Measurements from ENCODE around the gene PPP1R9A. TPM values are rescaled to one million over a fixed set of nuclear protein-coding genes. Genes with fewer than 3 reads are reported as not detected.

PPP1R9A gene
- total RNA-seq, 2 donors from 2014 or later, result 22.5 to 27.7 TPM

DNA sequence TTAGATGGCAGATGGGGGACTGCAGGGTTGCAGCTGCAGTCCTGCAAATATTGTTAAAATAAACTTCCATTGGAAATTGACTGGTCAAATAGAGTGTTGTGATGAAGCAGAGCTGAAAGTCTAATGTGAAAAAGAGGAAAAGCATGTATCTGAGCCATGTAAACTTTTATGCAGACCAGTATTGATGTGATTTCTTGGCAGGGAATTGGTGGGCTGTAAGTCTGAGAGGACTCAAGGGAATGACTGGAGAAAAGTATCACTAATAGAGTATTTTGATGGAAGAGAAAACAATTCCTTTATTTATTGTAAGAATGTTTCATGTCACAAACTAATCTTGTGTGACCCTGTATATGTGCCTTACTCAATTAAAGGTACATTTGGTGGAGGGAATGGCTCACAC is 155.5 kb downstream of the PPP1R9A start:
- ATAC-seq (no peak), DNase-seq (no peak)
- intact Hi-C loops (cut with DNase I), result no loop called here

DNA sequence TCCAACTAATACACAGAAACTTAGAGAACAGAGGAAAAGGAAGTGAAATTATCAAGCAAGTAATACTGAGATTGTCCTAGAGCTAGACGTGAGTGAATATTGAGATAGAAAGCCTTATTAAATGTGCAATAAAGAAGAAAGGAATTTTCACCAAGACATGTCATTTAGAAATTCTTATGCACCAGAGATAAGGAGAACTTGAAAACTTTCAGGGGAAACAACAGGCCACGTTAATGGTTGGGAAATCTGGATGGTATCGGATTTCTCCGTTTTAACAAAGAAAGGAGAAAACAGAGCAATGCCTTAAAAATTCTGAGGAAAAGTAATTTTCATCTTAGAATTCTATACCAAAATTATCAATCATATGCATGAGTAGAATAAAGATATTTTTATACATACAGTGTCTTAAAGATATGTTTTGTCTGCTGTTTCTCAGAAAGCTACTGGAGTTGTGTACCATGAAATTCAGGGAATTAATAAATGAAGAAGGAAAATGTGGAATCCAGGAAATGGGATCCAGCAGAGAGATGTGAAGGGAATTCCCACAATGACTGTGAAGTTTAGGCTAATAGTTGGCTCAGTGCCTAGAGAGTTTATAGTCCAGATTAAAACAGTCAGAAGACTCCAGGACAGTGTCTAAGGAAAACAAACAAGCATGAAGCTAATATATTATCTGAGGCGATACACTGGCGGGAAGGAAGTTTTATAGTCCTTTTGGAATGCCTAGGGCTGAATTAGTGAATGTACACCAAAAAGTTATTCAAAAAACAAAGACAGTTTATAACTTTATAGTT is 159.5 kb downstream of the PPP1R9A start:
- no peak for DNase-seq

GRCh38 chr7:95088536-95089215 is 181.3 kb downstream of the PPP1R9A start:
- no peak for ATAC-seq
- intact Hi-C loops (cut with DNase I), result no loop called here
- no peak for DNase-seq

More for the DNA sequence above, 159.5 kb downstream of the PPP1R9A start:
- no peak for ATAC-seq
- intact Hi-C loops (cut with DNase I), result no loop called here

GRCh38 chr7:95089414-95090315 is 182.3 kb downstream of the PPP1R9A start:
- intact Hi-C loops (cut with DNase I), result no loop called here
- no peak for ATAC-seq
- no peak for DNase-seq

- peak; percentile 57 to 62 for ATAC-seq
- no peak for DNase-seq
- intact Hi-C loops (cut with DNase I), result no loop called here
These were observed 184.9 kb downstream of the PPP1R9A start for GRCh38 chr7:95092324-95092723.

GRCh38 chr7:95095259-95095965 is 188.0 kb downstream of the PPP1R9A start:
- DNase-seq (no peak), ATAC-seq (no peak)
- intact Hi-C loops (cut with DNase I), result no loop called here

- DNase-seq (no peak), ATAC-seq (no peak)
- intact Hi-C loops (cut with DNase I), result no loop called here
These were observed 188.7 kb downstream of the PPP1R9A start for GRCh38 chr7:95095966-95096540.

DNA sequence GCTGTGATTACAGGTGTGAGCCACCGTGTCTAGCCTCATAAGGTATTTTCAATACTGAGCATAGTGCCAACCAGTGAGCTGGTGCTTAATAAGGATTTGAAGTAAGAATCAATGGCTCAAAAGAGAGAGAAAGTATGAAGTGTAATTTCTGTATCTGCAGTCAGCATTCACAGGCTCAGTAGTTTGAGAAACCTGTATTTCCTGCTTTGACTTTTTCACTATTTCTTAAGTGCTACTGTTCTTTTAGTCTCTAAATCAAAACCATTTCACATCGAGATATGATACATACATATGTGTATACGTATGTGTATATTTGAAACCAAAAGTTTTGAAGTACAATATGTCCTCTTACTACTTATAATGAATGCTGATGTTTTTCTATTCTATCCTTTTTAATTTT is 189.9 kb downstream of the PPP1R9A start:
- ATAC-seq, result no peak
- intact Hi-C loops (cut with DNase I), result no loop called here
- no peak for DNase-seq

DNA sequence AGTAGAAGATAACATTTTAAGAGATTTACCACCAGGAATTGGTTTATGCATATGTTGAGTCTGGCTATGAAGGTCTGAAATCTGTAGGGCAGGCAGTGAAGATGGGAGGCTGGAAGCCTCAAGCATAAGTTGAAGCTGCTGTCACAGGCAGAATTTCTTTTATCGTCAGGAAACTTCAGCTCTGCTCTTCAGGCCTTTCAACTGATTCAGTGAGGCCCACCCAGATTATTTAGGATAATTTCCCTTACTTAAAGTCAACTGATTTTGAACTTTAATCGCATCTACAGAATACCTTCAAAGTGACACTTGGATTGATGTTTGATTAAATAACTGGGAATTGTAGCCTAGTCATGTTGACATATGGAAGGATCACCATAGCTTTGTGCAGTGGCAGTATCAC is 190.5 kb downstream of the PPP1R9A start:
- ATAC-seq (no peak), DNase-seq (no peak)
- intact Hi-C loops (cut with DNase I), result no loop called here

DNA sequence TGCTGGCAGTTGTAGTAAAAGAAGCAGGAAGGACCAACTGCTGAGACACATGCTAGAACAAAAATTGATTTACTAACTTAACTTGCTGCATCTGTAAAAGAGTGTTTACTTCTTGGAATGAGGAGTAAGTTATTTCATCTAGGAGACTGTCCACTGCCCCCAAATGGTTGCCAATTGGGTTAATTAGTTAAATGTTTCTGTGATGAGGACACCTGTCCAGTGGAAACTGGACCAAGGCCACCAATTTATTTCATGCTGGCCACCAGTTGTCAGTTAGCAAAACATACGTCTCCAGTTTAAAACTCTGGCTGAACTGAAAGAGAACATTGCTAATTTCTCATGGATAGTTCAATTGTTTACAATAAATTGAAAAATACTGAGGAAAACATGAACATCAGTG is 191.7 kb downstream of the PPP1R9A start:
- ATAC-seq (no peak), DNase-seq (no peak)
- intact Hi-C loops (cut with DNase I), result no loop called here

DNA sequence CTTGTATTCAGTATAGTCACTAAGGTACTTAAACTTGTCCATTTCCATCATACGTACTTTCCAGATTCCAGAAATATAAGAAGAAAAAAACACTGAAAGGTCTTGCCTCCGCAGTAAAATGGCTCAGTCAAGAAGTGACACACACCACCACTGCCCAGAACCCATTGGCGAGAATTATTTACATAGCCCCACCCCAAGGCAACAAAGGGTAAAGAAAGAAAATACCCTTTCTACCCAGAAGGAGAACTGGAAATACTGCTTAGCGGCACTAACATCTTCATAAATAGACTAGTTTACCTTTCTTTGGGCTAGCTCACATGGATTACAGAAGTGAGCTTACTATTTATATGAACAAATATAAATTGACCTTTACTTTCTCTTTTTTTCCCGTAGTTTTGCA is 194.0 kb downstream of the PPP1R9A start:
- intact Hi-C loops (cut with DNase I), result no loop called here
- DNase-seq (no peak), ATAC-seq (no peak)

DNA sequence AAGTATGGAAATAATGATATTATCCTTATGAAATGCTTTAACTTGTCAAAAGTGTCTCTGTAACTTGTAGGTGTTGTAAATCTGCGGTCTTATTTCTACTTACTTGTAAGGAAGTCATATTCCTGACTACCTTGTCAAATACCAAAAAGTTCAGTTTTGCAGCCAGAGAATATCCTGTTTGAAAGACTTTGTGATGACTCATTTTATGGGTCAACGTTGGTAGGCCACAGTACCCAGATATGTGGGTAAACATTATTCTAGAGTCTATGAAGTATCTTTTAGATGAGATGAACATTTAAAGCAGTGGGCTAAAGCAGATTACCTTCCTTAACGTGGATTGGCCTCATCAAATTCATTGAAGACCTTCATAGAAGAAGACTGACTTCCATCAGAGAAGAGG is 195.3 kb downstream of the PPP1R9A start:
- no peak for ATAC-seq
- no peak for DNase-seq
- intact Hi-C loops (cut with DNase I), result no loop called here

DNA sequence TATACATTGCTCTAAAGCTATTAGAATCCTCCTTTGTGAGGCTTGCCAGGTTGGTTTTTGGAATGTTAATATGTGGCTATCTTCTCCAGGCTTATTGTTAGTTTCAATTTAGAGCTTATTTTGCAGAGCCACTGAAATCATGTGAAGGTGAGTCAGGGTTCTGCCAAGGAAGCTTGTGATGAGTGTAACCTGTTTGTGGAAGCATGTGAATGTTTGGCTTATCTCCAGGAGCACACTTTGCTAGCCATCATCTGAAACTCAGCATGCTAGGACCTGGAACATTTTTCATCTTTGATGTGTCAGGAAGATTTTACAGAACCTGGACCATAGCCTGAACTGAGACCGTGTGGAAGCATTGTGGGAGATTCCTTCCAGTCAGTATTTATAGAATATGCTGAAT is 197.3 kb downstream of the PPP1R9A start:
- intact Hi-C loops (cut with DNase I), result no loop called here
- ATAC-seq, result peak in 1 of 2 donors; percentile 48

GRCh38 chr7:95105627-95106026 is 198.2 kb downstream of the PPP1R9A start:
- intact Hi-C loops (cut with DNase I), result no loop called here
- ATAC-seq (no peak), DNase-seq (no peak)

More for the DNA sequence above, 197.3 kb downstream of the PPP1R9A start:
- DNase-seq, result no peak

GRCh38 chr7:95106401-95106800 is 199.0 kb downstream of the PPP1R9A start:
- intact Hi-C loops (cut with DNase I), result no loop called here

DNA sequence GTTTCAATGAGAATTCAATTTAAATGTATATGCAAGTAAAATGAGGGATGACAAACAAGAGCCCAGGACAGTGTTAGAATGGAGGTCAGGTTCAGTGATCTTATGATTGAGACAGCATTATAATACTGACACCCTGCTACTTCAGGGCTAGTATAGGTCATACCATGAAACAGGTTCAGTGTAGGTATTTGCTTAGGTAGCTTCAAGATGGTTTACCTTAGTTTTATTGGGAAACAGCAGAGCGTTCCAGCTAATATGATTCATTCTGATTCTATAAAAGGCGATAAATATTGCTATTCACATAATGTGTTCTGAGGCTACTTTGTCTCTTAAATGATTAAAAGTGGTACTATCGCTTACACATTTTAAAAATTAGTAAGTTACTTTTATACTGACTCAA is 203.3 kb downstream of the PPP1R9A start:
- DNase-seq (no peak), ATAC-seq (no peak)
- intact Hi-C loops (cut with DNase I), result no loop called here

More at GRCh38 chr7:95106401-95106800, 199.0 kb downstream of the PPP1R9A start:
- ATAC-seq (no peak), DNase-seq (no peak)

DNA sequence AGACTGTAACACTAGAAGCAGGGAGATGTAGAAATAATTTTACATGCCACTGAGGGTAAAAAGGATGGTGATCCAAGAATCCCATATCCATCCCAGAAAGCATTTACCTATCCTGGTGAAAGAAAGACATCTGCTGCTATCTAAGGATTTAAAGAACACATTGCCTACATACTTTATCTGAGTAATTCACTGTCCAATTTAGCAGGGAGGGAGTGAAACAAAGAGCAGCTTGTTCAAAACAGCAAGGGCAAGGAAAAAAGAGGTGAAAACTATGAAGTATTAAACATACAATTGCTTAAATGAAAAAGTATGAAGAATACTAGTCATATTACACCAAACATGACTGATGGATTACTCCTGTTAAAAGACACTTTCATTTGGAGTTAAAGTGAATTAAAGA is 206.2 kb downstream of the PPP1R9A start:
- no peak for DNase-seq
- no peak for ATAC-seq
- intact Hi-C loops (cut with DNase I), result no loop called here

DNA sequence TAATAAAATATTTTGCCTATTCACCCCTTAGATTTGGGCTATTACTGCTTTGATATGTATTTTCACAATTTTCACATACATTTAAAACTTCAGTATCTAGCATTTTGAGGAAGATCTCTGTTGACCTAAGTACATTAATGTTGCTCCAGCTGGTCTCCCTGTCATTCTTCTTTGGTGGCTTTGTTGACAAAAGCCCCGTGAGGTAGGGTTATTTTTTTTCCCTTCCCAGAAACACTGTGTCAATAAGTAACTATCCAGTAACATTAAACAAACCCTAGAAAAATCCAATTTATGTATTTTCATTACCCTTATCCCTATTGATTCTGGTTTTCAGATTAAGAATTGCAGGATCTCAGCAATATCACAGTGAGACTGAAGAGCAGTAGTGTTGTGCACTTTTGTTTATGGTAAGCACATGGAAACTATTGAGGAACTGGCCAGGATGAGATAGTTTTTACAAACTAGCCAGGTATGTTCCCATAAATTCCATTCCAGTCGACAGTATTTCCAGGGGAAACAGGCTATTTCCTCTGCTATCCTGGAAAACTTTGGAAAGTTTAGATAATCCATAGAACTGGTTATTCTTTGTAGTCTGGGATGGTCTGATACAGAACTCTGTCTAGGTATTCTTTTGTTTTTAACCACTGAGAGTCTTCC is 218.8 kb downstream of the PPP1R9A start:
- intact Hi-C loops (cut with DNase I), result no loop called here
- no peak for ATAC-seq
- DNase-seq, result no peak
